GM19467 (cell line): Measurements from ENCODE around the gene FNDC10.
"Not testable (repeated sequence)": the region's sequence is repeated elsewhere in the genome, so short reads cannot be mapped to it uniquely, and the experiment has no call there.

ENCODE experiments used
- ATAC-seq: cut with Tn5 transposase; IDR thresholded peaks from one replicate; pipeline ENCODE4 v1.9.1; 2021; ENCODE audit warnings: mild to moderate bottlenecking, moderate library complexity; ENCODE audit not compliant: unreplicated experiment

FNDC10 gene

GRCh38 chr1:1567891-1568291 lies 32.0 kb downstream of the FNDC10 start:
- ATAC-seq, result no peak

GRCh38 chr1:1567152-1567875 lies 32.6 kb downstream of the FNDC10 start:
- ATAC-seq, result no peak

GRCh38 chr1:1565340-1565739 lies 34.6 kb downstream of the FNDC10 start:
- ATAC-seq, result no peak

- ATAC-seq, result no peak
Measured at GRCh38 chr1:1564268-1564667, 35.7 kb downstream of the FNDC10 start.

GRCh38 chr1:1563688-1564087 lies 36.2 kb downstream of the FNDC10 start:
- no peak for ATAC-seq

GRCh38 chr1:1562556-1563195 lies 37.3 kb downstream of the FNDC10 start:
- no peak for ATAC-seq

GRCh38 chr1:1561801-1562470 lies 38.0 kb downstream of the FNDC10 start:
- no peak for ATAC-seq

- no peak for ATAC-seq
Measured at GRCh38 chr1:1560178-1560577, 39.8 kb downstream of the FNDC10 start.

- ATAC-seq, result no peak
Measured at GRCh38 chr1:1559066-1559465, 40.9 kb downstream of the FNDC10 start.

GRCh38 chr1:1558591-1558990 lies 41.3 kb downstream of the FNDC10 start:
- no peak for ATAC-seq

GRCh38 chr1:1557688-1558087 lies 42.2 kb downstream of the FNDC10 start:
- not testable (repeated sequence) for ATAC-seq

- ATAC-seq, result not testable (repeated sequence)
Measured at GRCh38 chr1:1556961-1557360, 43.0 kb downstream of the FNDC10 start.

- no peak for ATAC-seq
Measured at GRCh38 chr1:1556505-1556904, 43.4 kb downstream of the FNDC10 start.

GRCh38 chr1:1554926-1555915 lies 44.7 kb downstream of the FNDC10 start:
- ATAC-seq, result no peak

GRCh38 chr1:1554550-1554925 lies 45.4 kb downstream of the FNDC10 start:
- ATAC-seq, result no peak

- no peak for ATAC-seq
Measured at GRCh38 chr1:1553821-1554494, 46.0 kb downstream of the FNDC10 start.

- no peak for ATAC-seq
Measured at GRCh38 chr1:1552263-1552639, 47.7 kb downstream of the FNDC10 start.

- no peak for ATAC-seq
Measured at GRCh38 chr1:1551524-1552262, 48.2 kb downstream of the FNDC10 start.

- ATAC-seq, result no peak
Measured at GRCh38 chr1:1550591-1551432, 49.1 kb downstream of the FNDC10 start.
